GM21576 (cell line): ENCODE data around the gene SURF1.
"Not testable (repeated sequence)": the region's sequence is repeated elsewhere in the genome, so short reads cannot be mapped to it uniquely, and the experiment has no call there.

Experiments used
- ATAC-seq: cut with Tn5 transposase; IDR thresholded peaks from one replicate; pipeline ENCODE4 v1.9.1; 2021; ENCODE audit warnings: mild to moderate bottlenecking, moderate library complexity; ENCODE audit not compliant: unreplicated experiment

Gene SURF1, protein sequence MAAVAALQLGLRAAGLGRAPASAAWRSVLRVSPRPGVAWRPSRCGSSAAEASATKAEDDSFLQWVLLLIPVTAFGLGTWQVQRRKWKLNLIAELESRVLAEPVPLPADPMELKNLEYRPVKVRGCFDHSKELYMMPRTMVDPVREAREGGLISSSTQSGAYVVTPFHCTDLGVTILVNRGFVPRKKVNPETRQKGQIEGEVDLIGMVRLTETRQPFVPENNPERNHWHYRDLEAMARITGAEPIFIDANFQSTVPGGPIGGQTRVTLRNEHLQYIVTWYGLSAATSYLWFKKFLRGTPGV

DNA sequence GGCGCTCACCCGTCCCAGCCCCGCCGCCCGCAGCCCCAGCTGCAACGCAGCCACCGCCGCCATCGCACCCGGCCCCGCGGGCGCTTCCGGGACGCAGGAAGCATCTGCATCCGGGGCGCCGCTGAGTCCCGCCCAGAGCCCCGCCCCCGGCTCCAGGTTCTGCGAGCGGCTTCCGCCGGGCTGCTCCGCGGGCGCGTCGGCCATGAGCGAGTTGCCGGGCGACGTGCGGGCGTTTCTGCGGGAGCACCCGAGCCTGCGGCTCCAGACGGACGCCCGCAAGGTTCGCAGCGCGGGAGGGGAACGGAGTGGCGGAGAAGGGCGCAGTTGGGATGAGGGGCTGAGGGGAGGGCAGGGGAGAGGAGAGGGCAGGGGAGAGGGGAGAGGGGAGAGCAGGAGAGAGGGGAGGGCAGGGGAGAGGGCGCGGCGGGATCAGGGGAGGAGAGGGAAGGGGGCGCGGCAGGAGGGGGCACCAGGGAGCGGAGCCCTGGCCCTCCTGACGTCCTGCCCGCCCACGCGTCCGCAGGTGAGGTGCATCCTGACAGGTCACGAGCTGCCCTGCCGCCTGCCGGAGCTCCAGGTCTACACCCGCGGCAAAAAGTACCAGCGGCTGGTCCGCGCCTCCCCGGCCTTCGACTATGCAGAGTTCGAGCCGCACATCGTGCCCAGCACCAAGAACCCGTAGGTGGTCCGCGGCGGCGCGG lies at the start of gene SURF1, which contains the start of gene SURF2:
TSS of gene SURF1 (minus strand) at position 97 of the 701 bp plus-strand sequence. CDS start at position 63, 34 bp downstream.
TSS of gene SURF2 (plus strand) at position 160 of the 701 bp plus-strand sequence. CDS start at position 203, 43 bp downstream.
- ATAC-seq: peak; percentile 59

DNA sequence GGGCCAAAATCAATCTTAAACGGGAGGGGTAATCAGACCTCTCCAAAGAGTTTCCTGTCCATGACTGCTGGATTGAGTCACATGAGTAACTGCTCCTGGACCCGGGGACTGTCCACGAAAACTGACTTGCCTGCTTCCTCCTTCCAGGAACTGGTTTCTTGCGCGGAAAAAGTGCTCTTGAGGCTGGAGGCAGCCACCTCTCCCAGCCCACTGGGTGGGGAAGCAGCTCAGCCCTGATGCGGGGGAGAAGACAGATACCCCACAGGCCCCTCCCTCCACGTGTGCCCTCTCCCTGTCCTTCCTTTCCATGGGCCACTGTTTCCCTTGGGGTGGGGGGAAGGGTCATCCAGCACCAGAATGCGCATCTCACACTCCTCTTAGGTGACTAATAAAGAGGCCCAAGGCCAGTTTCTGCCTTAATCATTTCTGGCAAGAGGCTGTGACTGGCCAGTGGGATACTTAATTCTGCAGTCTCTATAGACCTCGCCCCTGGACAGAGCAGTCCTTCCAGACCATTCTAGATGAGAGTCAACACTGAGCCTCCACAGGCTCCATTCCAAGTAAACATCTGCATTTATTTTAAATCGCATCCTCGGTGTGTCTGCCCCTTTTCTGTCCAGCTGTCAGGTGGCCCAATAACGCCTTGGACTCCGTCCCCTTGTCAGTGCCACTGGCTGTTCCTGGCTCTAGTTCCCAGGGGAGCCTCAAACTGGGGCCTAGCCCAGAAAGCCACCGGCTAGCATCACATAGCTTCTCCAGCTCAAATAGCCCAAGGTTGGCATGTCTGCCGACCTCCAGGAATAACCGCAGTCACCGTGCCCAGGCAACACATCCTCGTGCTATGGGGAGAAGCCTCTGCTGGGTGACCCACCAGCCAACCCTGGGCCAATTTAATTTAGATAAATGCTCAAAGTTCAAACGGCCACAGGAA lies 49.5 kb upstream of the SURF1 start:
- ATAC-seq: no peak

DNA sequence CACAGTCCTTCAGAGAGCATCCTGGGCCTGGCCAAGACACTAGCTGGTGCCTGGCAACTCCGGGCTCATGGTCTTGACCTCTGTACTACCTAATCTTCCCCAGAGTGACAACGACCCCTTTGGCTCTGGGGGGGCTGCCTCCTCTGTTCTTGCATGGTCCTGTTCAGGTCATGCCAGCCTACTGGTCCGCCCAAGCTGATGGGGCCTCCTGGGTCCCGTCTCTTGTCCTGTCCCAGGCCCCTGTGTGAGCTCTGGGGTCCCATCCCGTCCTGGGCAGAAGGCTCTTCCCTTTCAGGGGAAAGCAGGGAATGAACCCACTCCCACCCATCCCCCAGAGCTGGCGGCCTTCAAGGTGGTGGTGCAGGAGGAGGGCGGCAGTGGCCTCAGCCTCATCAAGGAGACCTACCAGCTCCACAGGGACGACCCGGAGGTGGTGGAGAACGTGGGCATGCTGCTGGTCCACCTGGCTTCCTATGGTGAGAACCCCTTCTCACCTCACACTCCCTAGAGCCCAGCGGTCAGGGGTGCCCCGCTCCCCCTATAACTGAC lies 48.2 kb upstream of the SURF1 start:
- no peak for ATAC-seq

DNA sequence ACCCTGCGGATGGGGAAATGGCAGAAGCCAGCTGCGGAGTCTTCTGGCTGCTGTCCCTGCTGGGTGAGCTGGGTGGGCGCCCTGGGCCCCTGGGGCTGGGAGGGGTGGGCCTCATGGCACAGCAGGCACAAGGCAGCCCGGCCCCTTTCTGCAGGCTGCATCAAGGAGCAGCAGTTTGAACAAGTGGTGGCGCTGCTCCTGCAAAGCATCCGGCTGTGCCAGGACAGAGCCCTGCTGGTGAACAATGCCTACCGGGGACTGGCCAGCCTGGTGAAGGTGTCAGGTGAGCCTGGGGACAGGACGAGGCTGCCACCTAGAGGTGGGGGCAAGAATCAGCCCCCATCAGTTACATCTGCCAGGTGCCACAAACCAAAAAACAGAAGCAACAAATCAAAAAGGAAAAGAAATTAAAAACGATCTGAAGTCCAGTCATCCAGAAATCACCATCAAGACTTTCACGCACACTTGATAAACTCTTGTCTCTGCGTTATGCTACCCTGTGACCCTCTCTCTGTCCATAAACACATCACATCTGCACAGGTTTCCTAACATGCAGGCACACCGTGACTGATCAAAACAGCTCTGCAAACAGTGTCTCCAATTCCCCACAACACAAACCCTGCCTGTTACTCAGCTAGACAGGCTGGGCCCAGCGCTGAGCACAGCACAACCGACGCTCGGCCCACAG lies 47.6 kb upstream of the SURF1 start:
- no peak for ATAC-seq

DNA sequence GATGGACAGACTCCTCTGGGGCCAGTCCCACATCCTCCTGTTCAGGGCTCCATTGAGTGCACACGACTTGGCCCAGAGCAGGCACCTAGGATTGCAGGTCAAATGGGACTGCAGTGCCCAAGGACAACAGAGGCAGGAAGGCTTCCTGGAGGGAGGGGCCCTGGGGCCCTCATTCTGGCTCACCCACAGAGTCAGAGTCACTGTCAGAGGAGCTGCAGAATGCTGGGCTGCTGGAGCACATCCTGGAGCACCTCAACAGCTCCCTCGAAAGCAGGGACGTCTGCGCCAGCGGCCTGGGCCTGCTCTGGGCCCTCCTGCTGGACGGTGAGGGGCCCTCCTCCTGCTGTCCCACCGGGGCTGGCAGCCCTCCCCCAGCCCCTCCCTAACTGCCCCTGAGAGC lies 46.4 kb upstream of the SURF1 start:
- ATAC-seq: no peak

DNA sequence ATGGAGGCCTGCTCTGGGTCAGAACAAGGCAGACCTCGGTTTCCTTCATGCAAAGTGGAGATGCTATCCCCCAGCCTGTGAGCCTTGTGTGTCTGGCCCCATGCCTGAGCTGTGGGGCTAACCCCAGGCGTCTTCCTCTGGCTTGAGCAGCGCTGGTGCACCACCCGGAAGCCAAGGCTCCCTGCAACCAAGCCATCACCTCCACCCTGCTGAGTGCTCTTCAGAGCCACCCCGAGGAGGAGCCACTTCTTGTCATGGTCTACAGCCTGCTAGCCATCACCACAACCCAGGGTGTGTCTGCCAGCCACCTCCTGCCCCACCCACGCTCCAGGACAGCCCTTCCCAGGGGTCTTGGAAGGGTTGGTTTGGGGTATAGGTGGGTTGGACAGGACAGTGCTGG lies 45.3 kb upstream of the SURF1 start:
- ATAC-seq: no peak

DNA sequence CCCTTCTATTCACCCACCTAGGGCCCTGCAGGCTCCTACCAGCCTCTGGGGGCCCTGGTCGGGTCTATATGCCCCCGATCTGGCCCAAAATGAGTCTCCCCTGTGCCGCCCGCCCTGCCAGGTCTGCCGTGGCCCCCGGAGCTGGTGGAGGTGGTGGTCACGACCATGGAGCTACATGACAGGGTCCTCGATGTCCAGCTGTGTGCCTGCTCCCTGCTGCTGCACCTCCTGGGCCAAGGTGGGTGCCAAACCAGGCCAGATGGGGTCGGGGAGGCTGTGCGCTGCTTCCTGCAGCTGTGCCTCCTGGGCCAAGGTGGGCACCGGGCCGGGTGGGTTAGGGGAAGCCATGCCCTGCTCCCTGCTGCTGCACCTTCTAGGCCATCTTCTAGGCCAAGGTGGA lies 44.0 kb upstream of the SURF1 start:
- ATAC-seq: no peak

DNA sequence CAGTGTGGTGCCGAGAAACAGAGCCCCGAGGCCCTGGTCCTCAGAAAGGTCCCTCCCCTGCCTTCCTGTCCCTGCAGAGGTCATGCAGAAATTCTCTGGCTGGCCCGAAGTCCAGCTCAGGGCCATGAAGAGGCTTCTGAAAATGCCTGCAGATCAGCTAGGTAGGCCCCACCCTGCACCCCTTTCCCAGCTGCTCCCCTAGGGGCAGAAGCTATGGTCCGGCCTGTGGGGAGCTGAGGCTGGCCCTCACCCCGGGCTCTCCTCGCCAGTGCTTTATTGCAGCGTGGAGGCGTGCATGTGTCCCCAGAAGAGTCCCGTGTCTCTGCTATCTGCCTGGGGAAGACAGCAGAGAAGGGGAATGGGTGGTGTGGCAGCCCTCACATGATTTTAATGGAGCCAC lies 41.6 kb upstream of the SURF1 start:
- ATAC-seq: no peak

DNA sequence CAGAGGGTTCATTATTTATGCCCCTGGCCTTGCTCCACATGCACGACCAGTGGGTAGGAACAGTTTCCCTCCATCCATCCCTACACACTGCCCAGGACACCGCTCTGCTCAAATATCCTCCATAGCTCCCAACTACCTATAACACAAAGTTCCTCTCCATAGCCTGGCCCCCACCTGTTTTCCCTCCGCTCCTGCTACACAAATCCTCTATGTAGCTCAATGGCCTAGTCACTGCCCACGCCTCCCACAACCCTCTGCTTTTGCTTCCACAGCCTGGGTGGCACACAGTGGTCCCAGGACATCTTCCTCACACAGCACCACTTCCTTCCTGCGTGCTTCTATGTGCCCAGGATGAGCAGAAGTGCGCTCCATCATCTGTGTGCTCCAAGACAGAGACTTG lies 41.1 kb upstream of the SURF1 start:
- ATAC-seq: no peak

DNA sequence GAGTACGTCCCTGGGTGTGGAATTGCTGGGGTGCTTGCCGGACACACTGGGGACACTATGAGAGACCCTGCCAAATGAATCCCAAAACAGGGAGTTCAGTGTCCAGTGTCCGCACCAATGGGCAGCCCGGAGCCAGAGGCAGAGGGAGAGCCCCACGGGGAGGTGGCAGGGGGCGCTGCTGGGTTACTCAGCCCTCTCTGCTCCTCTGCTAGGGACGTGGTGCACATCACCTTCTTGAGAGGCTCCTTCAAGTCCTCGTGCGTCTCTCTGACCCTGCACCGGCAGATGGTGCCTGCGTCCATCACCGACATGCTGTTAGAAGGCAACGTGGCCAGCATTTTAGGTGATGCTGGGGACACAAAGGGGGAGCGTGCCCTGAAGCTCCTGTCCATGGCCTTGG lies 40.7 kb upstream of the SURF1 start:
- no peak for ATAC-seq

DNA sequence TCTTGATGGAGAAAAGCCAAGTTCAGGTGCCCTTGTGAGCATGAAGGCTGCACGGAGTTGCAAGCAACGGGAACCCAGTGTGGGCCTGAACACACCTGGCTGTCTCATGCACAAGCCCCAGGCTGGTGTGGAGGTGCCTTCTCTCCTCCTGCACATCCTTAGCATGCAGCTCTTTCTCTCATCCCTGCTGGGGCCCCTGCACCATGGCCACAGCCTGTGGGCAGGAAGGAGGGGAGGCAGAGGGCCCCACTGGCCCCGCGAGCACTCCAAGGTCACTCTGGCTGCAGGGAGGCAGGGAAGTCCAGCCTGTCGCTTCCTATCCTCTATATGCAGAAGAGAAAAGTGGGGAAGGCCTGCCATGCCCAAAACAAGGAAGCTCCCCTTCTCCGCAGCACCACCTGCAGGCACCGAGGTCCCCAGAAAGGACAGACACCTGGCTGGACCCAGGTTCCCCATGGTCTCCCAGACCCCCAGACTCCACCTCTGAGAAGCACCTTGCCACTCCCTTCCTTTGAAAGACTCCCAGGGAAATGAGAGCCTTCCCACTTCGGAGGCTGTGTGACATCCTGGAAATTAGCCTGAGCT lies 38.5 kb upstream of the SURF1 start:
- ATAC-seq: no peak

DNA sequence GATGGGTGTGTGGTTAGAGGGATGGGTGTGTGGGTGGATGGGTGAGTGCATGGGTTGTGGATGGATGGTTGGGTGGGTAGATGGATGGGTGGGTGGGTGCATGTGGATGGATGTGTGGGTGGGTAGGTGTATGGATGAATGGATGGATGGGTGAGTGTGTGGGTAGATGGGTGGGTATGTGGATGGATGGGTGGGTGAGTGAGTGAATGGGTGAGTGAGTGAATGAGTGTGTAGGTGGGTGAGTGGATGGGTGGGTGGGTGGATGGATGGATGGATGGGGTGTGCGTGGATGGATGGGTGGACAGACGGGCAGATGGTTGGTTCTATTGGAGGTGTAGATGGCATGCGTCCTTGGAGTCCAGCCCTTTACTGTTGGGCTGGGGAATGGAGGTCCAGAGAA lies 37.1 kb upstream of the SURF1 start:
- no peak for ATAC-seq

DNA sequence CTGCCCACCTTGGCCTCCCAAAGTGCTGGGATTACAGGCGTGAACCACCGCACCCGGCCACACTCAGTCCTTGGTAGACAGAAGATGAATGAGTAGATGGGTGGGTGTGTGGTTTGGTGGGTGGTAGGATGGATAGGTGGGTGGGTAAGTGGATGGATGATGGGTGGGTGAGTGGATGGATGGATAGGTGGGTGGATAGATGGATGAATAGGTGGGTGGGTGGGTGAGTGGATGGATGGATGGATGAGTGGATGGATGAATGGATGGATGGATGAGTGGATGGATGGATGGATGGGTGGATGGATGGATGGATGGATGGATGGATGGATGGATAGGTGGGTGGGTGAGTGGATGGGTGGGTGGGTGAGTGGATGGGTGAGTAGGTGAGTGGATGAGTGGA lies 36.0 kb upstream of the SURF1 start:
- ATAC-seq: not testable (repeated sequence)

DNA sequence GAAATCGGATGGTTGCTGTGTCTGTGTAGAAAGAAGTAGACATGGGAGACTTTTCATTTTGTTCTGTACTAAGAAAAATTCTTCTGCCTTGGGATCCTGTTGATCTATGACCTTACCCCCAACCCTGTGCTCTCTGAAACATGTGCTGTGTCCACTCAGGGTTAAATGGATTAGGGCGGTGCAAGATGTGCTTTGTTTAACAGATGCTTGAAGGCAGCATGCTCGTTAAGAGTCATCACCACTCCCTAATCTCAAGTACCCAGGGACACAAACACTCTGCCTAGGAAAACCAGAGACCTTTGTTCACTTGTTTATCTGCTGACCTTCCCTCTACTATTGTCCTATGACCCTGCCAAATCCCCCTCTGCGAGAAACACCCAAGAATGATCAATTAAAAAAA lies 35.2 kb upstream of the SURF1 start:
- ATAC-seq: not testable (repeated sequence)

DNA sequence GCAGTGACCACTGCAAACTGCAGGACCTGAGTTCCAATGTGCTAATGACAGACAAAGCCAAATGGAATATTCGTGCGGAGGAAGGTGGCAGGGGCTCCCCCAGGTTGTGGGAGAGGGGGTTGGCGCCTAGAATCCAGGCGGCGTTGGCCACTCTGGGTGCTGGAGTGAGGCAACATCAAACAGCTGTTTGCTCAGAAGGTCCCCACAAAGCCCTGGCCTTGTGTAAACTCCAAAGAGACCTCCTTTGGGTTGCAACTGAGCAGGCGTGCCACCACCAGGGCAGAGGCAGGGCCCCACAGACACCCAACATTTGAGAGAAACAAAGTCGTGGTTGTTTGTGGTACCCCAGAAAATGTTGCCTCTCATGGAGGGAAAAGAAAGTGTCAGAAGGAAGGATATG lies 34.4 kb upstream of the SURF1 start:
- ATAC-seq: no peak

DNA sequence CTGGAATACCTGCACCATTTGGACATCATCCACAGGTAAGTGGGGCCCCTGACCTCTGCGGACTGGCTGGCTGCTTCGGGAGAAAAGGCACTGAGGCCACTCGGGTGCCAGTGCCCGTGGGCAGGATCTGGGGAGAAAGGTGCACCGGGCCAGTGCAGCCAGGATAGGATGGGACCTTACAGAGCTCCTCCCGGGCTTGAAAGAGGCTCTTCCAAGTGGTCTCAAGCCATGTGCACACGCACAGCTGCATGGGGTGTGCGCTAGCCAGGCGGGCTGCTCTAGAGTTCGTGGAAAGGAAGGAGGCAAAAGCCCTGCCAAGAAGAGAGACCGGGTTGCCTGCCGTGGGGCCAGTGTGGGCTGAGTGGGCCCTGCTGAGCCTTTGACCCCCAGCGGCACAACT lies 33.3 kb upstream of the SURF1 start:
- no peak for ATAC-seq

DNA sequence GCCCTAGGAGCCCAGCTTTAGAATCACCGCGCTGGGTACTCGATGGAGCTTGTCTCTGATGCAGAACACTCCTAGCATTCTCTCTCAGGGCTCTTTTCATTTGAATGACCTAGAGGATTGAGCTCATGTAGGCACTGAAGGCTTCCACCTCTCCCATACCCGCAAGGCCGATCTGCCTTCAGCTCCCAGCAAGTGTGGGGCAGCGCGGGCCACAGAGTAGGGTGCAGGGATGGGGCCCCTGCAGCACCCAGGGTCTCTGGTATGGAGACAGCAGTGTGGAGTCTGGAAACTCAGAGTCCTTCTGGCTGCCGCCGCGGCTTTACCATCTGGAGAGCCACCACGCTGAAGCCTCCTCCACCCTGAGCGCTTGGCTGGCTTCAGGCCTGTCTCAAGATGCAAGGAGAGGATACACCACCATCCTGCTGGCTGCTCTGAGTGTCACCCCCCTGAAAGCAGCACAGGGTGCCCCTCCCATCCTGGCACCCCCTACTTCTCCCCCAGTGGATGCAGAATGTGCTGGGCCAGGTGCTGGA lies 32.8 kb upstream of the SURF1 start:
- no peak for ATAC-seq

DNA sequence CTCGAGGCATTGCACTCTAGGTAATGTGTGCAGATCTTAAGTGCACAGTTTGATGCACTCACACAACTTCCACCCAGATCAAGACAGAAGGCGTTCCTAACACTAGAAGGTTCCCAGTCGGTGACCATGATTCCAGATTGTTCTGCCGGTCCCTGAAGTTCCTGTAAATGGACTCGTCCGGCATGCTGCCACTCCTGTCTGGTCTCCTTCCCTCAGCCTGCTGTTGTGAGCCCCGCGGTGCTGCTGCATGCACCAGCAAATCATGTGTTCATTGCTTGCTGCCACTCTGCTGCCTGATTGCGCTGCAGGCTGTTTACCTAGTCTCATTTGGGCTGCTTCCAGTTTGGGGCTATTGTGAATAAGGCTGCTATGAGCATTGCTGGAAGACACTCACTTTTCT lies 31.4 kb upstream of the SURF1 start:
- ATAC-seq: no peak

DNA sequence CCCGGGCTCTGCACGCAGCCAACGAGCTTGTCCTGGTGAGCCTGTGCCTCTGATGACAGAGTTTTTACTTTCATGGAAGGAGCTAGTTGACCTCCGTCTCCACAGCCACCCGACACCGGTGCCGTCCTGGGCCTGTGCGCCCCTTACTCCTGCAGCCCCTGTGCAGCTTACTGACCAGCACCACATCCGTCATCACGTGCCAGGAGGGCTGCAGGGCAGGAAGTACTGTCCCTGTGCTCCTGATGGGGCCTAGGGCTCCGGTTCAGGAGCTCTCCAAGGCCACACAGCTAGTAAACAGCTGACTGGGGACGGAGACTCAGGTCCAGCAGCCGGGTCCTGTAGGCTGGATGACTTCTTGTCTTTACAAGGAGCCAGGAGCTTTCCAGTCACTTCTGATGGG lies 30.1 kb upstream of the SURF1 start:
- ATAC-seq: no peak

DNA sequence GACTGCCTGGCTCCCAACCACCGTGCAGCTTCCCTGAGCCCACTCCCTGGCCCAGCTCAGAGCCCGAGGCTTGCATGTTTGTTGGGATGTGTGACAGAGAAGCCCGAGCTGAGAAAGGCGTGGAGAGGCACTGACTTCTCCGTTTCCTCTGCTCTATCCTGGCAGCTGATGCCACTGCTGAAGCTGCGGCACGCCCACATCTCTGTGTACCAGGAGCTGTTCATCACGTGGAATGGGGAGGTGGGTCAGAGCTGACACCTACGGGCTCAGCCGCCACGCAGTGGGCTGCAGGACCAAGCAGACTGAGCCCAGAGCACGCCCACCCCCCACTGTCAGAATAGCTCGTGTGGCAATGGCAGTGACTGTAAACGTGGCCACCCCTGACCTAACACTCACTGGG lies 29.2 kb upstream of the SURF1 start:
- ATAC-seq: no peak
